ENCODE results near the gene TLL2.

GRCh38 chr10:96505150-96506136 is 8.3 kb downstream of the TLL2 start:
- no peak for TF ChIP-seq CTCF (conservative IDR thresholded peaks at IDR 0.05; ENCODE audit: low read depth, low read length)
- no peak for TF ChIP-seq EZH2phosphoT487 (IDR thresholded peaks at IDR 0.05; ENCODE audit: borderline replicate concordance, low read length)
